Endothelial cell of umbilical vein (primary cell): ENCODE results near the gene DYNC1LI2. TPM values are rescaled to one million over a fixed set of nuclear protein-coding genes. Genes with fewer than 3 reads are reported as not detected.

Experiments used
- BruUV-seq: library from RNA; stranded (reverse); fragments of 400-500 nt; replicated peaks from 2 replicates; lab custom pipeline; 2021; lab: Mats Ljungman, UMichigan
- CTCF ChIA-PET: fragments of 300-600, 350-600 bp; sonication (Branson Sonifier 250); formaldehyde crosslinking; loops from one replicate; lab custom pipeline; 2021; ENCODE audit warnings: antibody characterized with exemption, inconsistent platforms; lab: Charles Lee
- POLR2A ChIA-PET: fragments of 300-600, 350-600 bp; sonication (Branson Sonifier 250); formaldehyde crosslinking; loops from one replicate; lab custom pipeline; 2021; ENCODE audit warnings: antibody characterized with exemption, inconsistent platforms; lab: Charles Lee
- DNase-seq: peaks from one replicate; pipeline ENCODE4 v3.0.0-alpha.2; 2011; ENCODE audit warnings: low read depth, low spot score
- FAIRE-seq: peaks from 2 replicates; lab custom pipeline; 2011; peaks lifted over from hg19 to GRCh38; lab: Jason Lieb, UNC
- H2AFZ ChIP-seq: 2 replicates; pipeline ENCODE4 v1.6.0; 2012; ENCODE audit warnings: low read depth, low read length, control low read depth, inconsistent platforms
- H3K27ac ChIP-seq: 2 replicates; pipeline ENCODE4 v1.5.1; 2011; ENCODE audit warnings: low read depth, mild to moderate bottlenecking, control low read depth, low read length, moderate library complexity; ENCODE audit not compliant: insufficient read depth
- H3K27me3 ChIP-seq, 2 experiments: 2 replicates each; pipeline versions ENCODE4 v1.6.0 to v1.6.1; 2011; ENCODE audit warnings: low read length in 2 of 2, mixed read lengths in 1 of 2; ENCODE audit not compliant: control insufficient read depth in 2 of 2, insufficient read depth in 2 of 2
- H3K36me3 ChIP-seq, 2 experiments: 2 replicates in 1 of 2; 3 replicates in 1 of 2; pipeline ENCODE4 v1.5.1; 2011; ENCODE audit warnings: low read length in 2 of 2, mild to moderate bottlenecking in 1 of 2, moderate library complexity in 1 of 2; ENCODE audit not compliant: control insufficient read depth in 2 of 2, insufficient read depth in 2 of 2; ENCODE audit errors: extremely low read depth in 1 of 2
- H3K4me1 ChIP-seq: 3 replicates; pipeline ENCODE4 v1.5.1; 2011; ENCODE audit warnings: mild to moderate bottlenecking, low read length; ENCODE audit not compliant: control insufficient read depth, insufficient read depth; ENCODE audit errors: extremely low read depth
- H3K4me2 ChIP-seq: 2 replicates; pipeline ENCODE4 v1.6.1; 2011; ENCODE audit warnings: low read length, control low read depth, mixed read lengths; ENCODE audit not compliant: insufficient read depth
- H3K4me3 ChIP-seq, 3 experiments: fragments of 200-600 bp in 1 of 3; sonication (generic), shearing (Covaris generic) in 1 of 3; replicated peaks in 1 of 3; 2 replicates each; pipeline ENCODE4 v1.5.1; 2011 to 2016; ENCODE audit warnings: control low read depth in 3 of 3, low read length in 3 of 3, mild to moderate bottlenecking in 2 of 3, inconsistent platforms in 1 of 3, low read depth in 1 of 3, moderate library complexity in 1 of 3; ENCODE audit not compliant: insufficient read depth in 1 of 3
- H3K79me2 ChIP-seq: 2 replicates; pipeline ENCODE4 v1.6.0; 2012; ENCODE audit warnings: low read length, inconsistent platforms; ENCODE audit not compliant: control insufficient read depth, insufficient read depth
- H3K9ac ChIP-seq: replicated peaks from 2 replicates; pipeline ENCODE3; 2011; ENCODE audit warnings: low read length, control low read depth; ENCODE audit not compliant: insufficient read depth; ENCODE audit errors: extremely low read depth
- H3K9me1 ChIP-seq: replicated peaks from 3 replicates; pipeline ENCODE4 v1.6.0; 2011; ENCODE audit warnings: mild to moderate bottlenecking, low read length; ENCODE audit not compliant: control insufficient read depth, insufficient read depth; ENCODE audit errors: extremely low read depth
- H3K9me3 ChIP-seq: replicated peaks from 2 replicates; pipeline ENCODE4 v1.5.1; 2012; ENCODE audit warnings: low read length, inconsistent platforms; ENCODE audit not compliant: control insufficient read depth, insufficient read depth
- H4K20me1 ChIP-seq: replicated peaks from 2 replicates; pipeline ENCODE3; 2011; ENCODE audit warnings: mild to moderate bottlenecking, low read length; ENCODE audit not compliant: control insufficient read depth, insufficient read depth; ENCODE audit errors: extremely low read depth
- CTCF ChIP-seq, 2 donors: IDR thresholded peaks; 1 replicate in 1 of 2; 2 replicates in 1 of 2; pipeline ENCODE4 v1.5.1; 2011; ENCODE audit warnings: low read length in 2 of 2, mild to moderate bottlenecking in 2 of 2, moderate library complexity in 2 of 2, control low read depth in 1 of 2, inconsistent platforms in 1 of 2, low read depth in 1 of 2; ENCODE audit not compliant: insufficient read depth in 1 of 2; ENCODE audit errors: extremely low read depth in 1 of 2
- EZH2 ChIP-seq: IDR thresholded peaks from 2 replicates; pipeline ENCODE4 v1.6.1; 2012; ENCODE audit warnings: borderline replicate concordance, low read depth, mild to moderate bottlenecking, moderate library complexity, low read length, inconsistent platforms; ENCODE audit not compliant: severe bottlenecking
- FOS ChIP-seq: IDR thresholded peaks from 2 replicates; pipeline ENCODE4 v1.6.1; 2011; ENCODE audit warnings: mild to moderate bottlenecking, low read length, moderate library complexity, borderline replicate concordance; ENCODE audit not compliant: insufficient read depth
- GATA2 ChIP-seq: IDR thresholded peaks from 2 replicates; pipeline ENCODE4 v1.7.0; 2011; ENCODE audit warnings: low read depth, mild to moderate bottlenecking, moderate library complexity, mixed read lengths, low read length; ENCODE audit not compliant: insufficient read length, insufficient read depth
- JUN ChIP-seq: IDR thresholded peaks from 2 replicates; pipeline ENCODE4 v1.6.1; 2011; ENCODE audit warnings: borderline replicate concordance, low read depth; ENCODE audit not compliant: insufficient read length, insufficient read depth
- MAX ChIP-seq: IDR thresholded peaks from 2 replicates; pipeline ENCODE4 v1.6.1; 2011; ENCODE audit not compliant: insufficient read depth, insufficient read length
- MYC ChIP-seq: IDR thresholded peaks from one replicate; pipeline ENCODE4 v1.6.1; 2011; ENCODE audit warnings: mild to moderate bottlenecking, low read depth, low read length
- POLR2A ChIP-seq: IDR thresholded peaks from 2 replicates; pipeline ENCODE4 v1.6.1; 2012; ENCODE audit warnings: low read depth, mild to moderate bottlenecking, control low read depth, low read length
- POLR2AphosphoS5 ChIP-seq: IDR thresholded peaks from 2 replicates; pipeline ENCODE4 v1.6.1; 2012; ENCODE audit warnings: low read depth, mild to moderate bottlenecking, control low read depth, low read length, moderate library complexity; ENCODE audit not compliant: insufficient read depth
- dilution Hi-C: fragments of 300-500 bp; cut with MboI; formaldehyde crosslinking; loops from one replicate; pipeline ENCODE4 v1.15.0; 2019; ENCODE audit warnings: low sequenced_read_pairs; ENCODE audit not compliant: extremely low pct_ligation_motif_present
- intact Hi-C: fragments of 100-400 bp; cut with micrococcal nuclease; formaldehyde crosslinking; loops from one replicate; pipeline ENCODE4 v1.10.0; 2022
- polyA plus RNA-seq, 4 experiments: library from polyadenylated mRNA; depleted of rRNA in 3 of 4; stranded (reverse) in 3 of 4; unstranded in 1 of 4; fragments of >200 nt; gene quantifications; 2 replicates each; pipeline versions ENCODE4 v1.2.1 to v1.2.3, GENCODE V29; 2011 to 2012; ENCODE audit warnings: missing spikeins in 1 of 4
- total RNA-seq: library from RNA; stranded (reverse); gene quantifications from 2 replicates; pipeline ENCODE4 v1.2.3, GENCODE V29; 2021

The DYNC1LI2 gene
- total and polyA plus RNA-seq, 2 donors (not counting 3 experiments of a cell fraction or from before 2014, with no cell fraction given): 110 to 159 TPM

GRCh38 chr16:66677836-66678235 lies 73.6 kb downstream of the DYNC1LI2 start:
- no TSS peak for BruUV-seq
- H3K27ac ChIP-seq: no peak overlapping the region

GRCh38 chr16:66677179-66677578 lies 74.2 kb downstream of the DYNC1LI2 start:
- H3K9me3 ChIP-seq: no peaks in the 10 kb centered on the region
- H3K4me3 ChIP-seq: no peak overlapping the region
- DNase-seq: no peak
- H3K36me3 ChIP-seq: no peaks in the 10 kb centered on the region
- H2AFZ ChIP-seq: no peak overlapping the region
- TF ChIP-seq MAX: no peak
- no peak for TF ChIP-seq POLR2AphosphoS5
- TF ChIP-seq POLR2A: no peak
- TF ChIP-seq CTCF (IDR thresholded peaks at IDR 0.05; ENCODE audit: extremely low read depth in 1 of 2, insufficient read depth in 1 of 2, low read depth in 1 of 2, low read length in 2 of 2): no peak
- TF ChIP-seq FOS: no peak
- TF ChIP-seq JUN: no peak
- TF ChIP-seq EZH2: no peak
- no peak for TF ChIP-seq MYC
- TF ChIP-seq GATA2: no peak
- no peaks in the 10 kb centered on the region for H3K79me2 ChIP-seq
- no peak overlapping the region for H3K4me2 ChIP-seq
- no peaks in the 10 kb centered on the region for H3K27me3 ChIP-seq
- no peaks in the 10 kb centered on the region for H4K20me1 ChIP-seq
- no peak overlapping the region for H3K27ac ChIP-seq
- FAIRE-seq: no peak
- ChIA-PET CTCF (interaction anchor here (1.4 to 2.0 kb wide), 2 partner anchors 10 to 15 kb away, joined by 5 to 11 read pairs; no protein-coding TSS in a partner anchor), POLR2A (no interaction called here)
- dilution Hi-C loops (no loop called here), intact Hi-C loops (no loop called here)
- no peaks in the 10 kb centered on the region for H3K4me1 ChIP-seq
- H3K9me1 ChIP-seq: no peaks in the 10 kb centered on the region
- no TSS peak for BruUV-seq
- no peak overlapping the region for H3K9ac ChIP-seq

More at GRCh38 chr16:66677836-66678235, 73.6 kb downstream of the DYNC1LI2 start:
- POLR2A ChIA-PET: no interaction called here
- Histone ChIP-seq H4K20me1 (no peaks in the 10 kb centered on the region), H3K79me2 (no peaks in the 10 kb centered on the region), H3K4me1 (no peaks in the 10 kb centered on the region), H3K9ac (no peak overlapping the region), H3K27me3 (no peaks in the 10 kb centered on the region), H3K4me3 (no peak overlapping the region), H3K36me3 (no peaks in the 10 kb centered on the region), H2AFZ (no peak overlapping the region), H3K4me2 (no peak overlapping the region), H3K9me3 (no peaks in the 10 kb centered on the region), H3K9me1 (no peaks in the 10 kb centered on the region)
- no peak for DNase-seq
- TF ChIP-seq POLR2A: no peak
- TF ChIP-seq POLR2AphosphoS5: no peak
- CTCF ChIA-PET: interaction anchor here (0.9 to 2.0 kb wide), 6 partner anchors 9 to 69 kb away, joined by 3 to 11 read pairs (median 4); no protein-coding TSS in a partner anchor
- no peak for FAIRE-seq
- intact Hi-C loops: no loop called here
- dilution Hi-C loops: no loop called here
